Measurements from ENCODE around the gene SMARCAL1.

Gene SMARCAL1

DNA sequence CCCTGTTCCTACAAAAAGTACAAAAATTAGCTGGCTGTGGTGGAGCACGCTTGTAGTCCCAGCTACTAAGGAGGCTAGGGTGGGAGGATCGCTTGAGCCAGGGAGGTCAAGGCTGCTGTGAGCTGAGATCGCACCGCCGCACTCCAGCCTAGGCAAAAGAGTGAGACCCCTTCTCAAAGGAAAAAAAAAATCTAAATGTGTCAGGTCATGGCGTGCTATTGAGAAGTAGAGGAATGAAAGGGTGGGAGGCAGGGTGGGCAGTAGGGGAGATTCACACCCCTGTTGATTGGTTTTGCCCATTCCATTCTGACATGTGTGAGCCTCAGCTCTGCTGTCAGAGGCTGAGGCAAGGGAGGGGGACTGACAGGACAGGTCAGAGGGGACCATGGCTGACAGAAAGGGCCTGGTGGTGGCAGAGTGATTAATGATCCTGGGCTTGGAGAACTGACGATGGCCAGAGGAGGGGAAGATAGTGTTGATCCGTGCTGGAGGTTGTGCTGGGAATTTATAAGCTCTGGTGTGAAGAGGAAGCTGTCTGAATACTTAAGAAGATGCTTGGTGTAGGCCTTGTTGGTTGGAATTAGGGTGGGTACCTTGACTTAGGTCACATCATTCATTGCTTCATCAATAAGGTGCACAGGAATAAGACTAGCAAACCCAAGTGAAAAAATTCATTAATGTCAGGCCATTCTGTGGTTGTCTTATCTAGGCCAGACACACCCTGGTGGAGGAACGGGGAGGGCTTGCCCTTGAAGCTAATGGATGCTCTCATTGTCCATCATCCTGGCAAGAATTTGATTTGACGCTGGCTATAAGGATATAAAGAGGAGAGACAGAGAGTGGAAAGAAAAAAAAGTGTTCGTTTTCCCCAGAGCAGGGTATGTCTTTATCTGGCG lies 19.1 kb upstream of the SMARCAL1 start:
- DNase-seq: no peak

DNA sequence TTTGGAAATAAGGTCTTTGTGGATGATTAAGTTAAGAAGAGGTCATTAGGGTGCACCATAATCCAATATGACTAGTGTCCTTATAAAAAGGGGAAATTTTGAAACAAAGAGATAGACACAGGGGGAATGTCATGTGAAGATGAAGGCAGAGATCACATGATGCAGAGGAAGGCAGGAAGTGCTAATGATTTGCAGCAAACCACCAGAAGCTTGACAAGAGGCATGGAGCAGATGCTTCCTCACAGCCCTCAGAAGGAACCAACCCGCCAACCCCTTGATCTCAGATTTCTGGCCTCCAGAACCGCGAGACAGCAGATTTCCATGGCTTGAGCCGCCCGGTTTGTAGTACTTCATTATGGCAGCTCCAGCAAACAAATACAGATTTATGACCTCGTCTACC lies 17.4 kb upstream of the SMARCAL1 start:
- no peak for DNase-seq

DNA sequence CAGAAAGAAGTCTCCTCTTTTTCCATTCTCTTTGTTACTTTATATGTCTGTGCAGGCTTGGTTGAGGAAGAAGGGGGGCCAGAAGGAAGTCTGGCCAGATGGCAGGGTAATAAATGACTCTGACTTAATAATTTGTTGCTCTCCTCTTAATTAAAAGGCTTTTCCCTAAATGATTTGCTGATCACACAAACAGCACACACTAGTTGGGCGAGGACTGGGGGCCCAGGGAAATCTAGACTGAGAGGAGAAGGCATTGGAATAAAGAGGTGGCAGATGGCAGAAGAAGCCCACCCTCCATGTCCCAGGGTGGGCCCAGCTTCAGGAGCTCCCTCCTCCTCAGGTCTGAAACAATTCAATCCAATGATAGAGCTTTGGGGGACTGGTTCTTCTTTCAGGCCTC lies 12.7 kb upstream of the SMARCAL1 start:
- no peak for DNase-seq

DNA sequence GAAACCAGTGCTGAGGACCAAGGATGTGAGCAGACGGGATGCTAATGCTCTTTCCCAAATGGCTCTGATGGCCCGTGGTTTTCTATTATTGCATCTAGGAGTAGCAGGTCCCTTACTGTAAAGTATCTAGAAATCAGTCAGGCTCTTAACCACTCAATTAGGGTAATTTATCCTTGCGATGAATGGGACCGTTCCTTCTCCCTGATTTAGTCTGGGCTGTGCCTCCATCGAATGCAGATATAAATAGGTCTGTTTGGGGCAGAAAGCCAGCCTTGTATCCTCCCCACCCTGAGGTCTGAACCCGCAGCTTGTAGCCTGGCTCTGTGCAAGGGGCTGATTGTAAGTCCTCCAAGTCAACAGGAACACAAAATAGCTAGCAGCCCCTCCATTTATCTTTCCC lies 9.5 kb upstream of the SMARCAL1 start:
- no peak for DNase-seq

DNA sequence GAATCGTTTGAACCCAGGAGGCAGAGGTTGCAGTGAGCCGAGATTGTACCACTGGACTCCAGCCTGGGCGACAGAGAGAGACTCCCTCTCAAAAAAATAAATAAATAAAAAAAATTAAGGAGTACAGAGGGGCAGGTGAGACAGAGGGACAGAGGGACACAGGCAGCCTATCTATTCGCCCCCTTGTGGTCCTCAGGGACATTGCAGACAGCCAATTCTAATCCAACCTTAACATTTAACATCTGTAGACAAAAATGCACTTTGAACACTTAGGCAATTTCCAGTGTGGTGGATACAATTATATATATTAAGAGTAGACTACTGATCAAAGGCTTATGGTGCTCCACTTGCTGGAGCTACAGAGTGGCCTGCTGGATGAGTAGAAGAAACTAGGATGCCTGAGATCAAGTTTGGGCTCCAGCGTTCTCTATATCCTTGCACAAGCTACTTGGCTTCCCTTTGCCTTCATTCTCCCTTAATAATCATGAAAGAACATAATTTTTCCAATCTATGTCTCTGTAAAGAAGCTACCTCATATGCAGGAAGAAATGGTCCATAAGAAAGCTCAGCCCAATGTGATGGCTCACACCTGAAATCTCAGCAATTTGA lies 8.2 kb upstream of the SMARCAL1 start:
- peak in 2 of 14 donors; percentile 1 to 8 for DNase-seq

DNA sequence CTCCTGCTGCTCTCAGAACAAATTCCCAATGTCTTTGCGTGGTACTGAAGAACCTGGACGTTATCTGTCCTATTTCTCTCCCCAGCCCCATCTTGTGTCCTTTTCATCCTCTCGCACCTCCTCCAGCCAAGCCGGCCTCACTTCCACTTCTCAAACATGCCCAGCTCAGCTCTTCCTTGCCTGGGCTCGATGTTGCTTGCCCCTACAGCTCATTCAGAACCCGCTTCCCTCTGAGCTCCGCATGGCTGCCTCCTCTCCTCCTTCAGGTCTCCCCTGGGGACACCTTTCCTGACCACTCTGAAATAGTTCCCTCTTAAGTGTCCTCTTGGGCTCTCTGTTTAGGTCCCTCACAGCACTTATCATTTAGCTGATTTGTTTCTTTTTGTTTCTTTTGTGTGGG lies 6.7 kb upstream of the SMARCAL1 start:
- DNase-seq: no peak

DNA sequence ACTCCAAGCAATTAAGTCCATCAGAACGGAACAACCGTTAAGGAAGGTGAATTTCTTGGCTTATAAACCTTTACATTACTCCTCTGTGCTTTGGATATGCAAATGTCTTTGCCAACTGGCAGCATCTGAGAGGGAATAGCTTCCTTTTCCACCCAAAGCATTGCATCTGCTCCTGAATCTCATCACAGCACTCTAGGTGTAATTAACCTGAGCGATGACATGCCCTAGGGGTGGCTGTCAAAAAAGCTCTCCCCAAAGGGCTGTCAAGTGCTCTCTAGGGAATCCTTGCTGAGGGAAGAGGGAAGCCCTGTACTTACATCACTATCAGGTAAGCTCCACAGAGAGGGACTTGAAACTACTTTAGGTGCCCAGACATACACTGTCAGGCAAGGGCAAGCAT lies 5.5 kb upstream of the SMARCAL1 start:
- DNase-seq: no peak

DNA sequence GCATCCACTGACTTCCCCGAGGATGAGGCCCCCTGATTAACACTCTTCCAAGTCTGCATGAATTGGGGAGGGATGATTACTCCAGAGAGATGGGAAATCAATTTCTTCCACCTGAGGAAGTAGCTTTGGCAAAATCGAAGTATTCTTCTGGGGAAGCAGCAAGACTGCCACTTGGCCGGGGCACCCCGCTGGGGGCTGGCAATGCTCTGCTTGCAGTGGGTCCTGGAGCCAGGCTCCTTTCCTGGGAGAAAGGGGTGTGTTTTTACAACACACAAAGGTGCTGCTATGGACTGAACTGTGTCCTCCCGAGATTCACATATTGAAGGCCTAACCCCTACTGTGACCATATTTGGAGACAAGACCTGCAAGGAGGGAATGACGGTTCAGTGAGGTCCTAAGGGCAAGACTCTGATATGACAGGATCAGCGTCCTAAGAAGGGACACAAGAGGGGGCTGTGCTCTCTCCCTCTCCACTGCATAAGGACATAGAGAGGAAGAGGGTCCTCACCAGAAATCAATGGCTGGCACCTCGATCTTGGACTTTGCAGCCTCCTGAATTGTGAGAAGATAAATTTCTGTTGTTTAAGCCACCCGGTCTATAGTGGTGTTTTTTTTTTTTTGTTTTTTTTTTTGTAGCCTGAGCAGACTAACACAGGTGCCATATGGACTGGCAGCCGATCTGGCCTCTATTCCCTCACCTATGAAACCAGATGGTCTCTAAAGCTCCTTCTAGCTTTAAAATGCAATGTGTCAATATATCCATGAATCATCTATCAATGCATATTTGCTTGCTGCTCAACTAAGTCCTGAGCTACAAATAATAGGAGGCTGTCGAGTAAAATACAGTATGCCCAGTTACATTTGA lies 3.6 kb upstream of the SMARCAL1 start:
- DNase-seq: peak in 1 of 14 donors; percentile 58

DNA sequence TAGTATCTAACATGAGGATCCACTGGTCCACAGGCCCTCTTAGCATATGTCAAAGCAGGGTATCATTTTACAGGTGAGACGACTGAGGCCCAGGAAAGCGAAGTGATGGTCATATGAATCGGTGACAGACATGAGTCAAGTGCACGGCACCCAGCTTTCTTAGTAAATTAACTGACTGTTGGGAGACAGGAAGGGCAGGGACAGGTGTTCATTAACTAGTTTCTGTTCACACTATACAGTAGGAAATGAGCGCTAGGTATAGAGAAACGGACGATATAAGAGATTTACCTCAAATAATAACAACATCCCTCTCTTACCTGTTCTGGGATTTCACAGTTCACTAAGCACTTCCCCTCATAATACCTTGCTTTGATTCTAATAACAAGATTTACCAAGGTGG lies 1.7 kb upstream of the SMARCAL1 start:
- DNase-seq: no peak

DNA sequence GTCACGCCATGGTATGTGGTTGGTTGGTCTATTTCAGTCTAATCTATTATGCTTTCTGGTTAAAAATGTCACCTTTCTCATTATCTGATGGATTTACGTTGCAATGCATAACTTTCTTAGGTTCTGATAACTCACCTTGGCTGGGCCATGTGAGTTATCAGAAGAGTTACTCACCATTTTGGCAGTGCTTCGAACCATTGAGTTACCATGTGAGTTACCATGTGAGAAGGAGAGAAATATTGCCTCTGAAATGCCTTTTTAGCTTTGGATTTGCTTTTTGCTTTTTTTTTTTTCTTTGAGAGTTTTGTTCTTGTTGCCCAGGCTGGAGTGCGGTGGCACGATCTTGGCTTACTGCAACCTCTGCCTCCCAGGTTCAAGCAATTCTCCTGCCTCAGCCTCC lies 1.6 kb downstream of the SMARCAL1 start:
- DNase-seq: no peak

DNA sequence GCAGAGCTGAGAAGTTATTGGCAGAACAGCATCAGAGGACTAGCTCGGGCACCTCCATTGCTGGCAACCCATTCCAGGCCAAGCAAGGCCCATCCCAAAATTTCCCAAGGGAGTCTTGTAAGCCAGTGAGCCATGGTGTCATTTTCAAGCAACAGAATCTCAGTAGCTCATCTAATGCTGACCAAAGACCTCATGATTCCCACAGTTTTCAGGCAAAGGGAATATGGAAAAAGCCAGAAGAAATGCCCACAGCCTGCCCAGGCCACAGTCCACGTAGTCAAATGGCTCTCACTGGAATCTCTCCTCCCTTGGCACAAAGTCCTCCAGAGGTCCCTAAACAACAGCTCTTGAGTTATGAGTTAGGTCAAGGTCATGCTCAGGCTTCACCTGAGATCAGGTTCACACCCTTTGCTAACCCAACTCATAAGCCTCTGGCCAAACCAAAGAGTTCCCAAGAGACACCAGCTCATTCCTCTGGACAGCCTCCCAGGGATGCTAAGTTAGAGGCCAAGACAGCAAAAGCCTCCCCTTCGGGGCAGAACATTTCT lies 2.6 kb downstream of the SMARCAL1 start:
- DNase-seq: no peak

DNA sequence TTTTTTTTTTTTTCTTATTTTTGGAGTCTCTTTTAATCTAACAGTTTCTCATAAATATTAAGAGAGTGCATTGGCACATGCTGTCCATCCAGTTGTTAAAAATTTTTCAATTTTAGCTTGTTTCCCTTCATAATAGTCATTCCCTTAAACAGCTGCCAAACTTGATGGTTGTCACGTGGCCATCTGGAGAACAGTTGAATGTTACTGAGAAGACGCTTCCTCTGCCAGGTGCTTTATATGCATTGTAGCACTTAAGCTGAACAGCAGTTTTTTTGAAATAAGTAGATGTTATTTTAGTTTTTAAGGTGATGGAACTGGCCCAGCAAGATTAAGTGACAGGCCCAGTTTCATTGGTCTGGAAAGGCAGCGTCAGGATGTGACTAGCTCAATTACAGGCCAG lies 3.3 kb downstream of the SMARCAL1 start:
- no peak for DNase-seq

DNA sequence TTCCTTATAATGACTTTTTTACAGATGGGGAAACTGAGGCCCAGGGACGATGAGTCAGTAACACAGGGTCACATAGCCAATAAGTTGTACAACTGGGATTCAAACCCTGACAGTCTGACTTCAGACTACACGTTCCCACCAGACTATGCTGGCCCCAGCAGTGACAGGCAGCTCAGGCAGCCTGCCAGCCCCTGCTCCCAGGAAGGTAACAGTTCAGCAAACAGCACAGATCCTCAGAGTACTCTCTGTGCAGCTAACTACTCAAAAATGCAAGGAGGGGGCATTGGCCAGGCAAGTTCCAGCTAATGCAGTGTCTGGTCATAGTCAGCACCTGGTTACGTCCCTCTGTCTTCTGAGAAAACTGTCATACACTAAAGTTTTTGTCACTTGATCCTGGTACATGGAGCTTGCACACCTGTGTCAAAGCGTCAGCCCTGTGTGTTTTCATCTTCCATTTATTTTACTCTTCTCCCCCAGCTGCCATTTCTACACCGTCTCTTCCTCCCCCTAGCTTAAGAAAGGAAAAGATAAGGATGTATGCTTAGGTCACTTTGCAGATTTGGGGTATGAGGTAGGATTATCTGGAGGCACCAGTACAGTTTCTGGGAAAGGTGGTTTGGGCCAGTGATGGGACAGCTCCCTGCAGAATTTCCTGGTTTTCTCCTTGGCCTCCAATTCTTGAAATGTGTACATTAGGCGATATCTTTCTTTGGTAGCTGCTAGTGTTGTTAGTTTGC lies 4.5 kb downstream of the SMARCAL1 start:
- DNase-seq: no peak

DNA sequence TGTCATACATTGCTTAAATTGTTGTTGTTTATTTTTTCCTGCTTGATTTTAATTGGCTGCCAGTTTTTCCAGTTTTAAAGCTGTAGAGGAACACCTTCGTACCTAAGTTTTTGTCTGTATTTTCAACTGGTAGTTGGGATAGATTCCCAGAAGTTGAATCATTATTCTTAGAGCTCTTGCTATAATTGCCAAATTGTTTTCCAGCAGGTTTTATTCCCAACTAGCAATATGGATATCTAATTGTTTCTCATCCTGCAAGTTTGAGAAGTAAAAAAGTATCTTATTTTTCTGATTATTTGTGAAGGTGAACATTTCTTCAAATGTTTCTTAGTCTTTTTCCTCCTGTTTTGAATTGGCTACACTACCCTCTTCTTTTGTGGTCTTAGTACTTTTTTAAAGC lies 6.7 kb downstream of the SMARCAL1 start:
- DNase-seq: no peak

DNA sequence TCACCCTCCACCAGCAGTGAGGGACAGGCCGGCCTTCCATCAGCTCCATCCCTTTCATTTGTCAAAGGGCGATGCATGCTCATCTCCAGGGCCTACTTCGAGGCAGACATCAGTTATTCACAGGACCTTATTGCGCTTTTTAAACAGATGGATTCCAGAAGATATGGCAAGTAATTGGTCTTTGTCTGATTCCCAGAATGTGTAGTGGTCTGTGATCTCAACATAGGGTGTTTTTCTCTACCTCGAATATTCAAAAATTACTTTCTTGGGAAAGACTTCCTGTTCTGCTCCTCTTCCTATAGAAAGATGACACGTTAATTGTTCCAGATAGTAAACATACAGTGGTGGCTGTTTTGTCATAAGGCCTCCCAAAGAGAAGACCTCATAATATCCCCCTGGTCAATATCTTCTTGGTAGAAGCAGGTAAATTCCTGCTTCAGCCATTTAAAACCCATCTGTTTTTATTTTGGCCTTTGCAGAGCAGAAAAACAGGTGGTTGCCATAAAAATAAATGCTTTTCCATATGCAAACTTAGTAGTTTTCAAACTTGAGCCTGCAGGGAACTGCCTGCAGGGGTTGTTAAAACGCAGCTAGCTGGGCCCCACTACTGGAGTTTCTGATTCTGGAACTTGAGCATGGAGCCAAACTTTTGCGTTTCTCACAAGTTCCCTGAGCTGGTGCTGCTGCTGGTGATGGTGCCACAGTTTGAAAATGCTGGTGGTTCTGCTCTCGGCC lies 8.2 kb downstream of the SMARCAL1 start:
- DNase-seq: no peak

DNA sequence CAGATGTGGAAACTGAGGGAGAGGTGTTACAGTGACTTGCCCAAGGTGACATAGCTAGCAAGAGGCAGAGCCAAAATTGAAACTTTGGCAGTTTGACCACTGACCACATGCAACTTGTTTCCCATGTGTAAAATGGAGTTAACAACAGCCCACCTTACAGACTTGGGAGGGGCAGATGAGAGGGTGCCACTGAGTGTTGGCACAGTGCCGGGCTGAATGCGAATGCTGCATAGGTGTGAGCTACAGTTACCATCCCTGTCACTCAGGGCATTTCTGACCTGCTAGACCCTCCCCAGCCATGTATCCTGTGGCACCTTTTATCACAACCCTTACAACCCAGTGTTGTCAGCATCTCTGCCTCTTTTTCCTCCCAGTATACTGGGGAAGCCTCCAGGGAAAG lies 10.8 kb downstream of the SMARCAL1 start:
- DNase-seq: no peak

DNA sequence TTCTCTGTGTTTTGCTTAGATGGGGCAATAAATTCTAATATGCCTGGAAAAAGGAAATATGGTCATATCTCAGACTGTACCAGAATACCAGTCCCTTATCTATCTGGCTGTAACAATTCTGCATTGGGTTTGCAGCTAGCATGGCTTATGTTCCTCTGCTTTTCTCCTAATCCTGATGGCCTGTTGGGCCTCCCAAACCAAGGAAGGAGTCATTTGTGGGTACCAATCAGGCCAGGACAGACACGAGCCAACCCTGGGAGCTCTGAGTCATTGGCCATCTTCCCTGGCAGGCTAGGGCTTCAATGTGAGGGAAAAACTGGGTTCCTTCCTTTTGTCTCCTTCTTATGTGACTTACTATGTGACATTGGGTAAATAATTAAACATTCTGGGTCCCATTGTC lies 12.0 kb downstream of the SMARCAL1 start:
- DNase-seq: no peak

DNA sequence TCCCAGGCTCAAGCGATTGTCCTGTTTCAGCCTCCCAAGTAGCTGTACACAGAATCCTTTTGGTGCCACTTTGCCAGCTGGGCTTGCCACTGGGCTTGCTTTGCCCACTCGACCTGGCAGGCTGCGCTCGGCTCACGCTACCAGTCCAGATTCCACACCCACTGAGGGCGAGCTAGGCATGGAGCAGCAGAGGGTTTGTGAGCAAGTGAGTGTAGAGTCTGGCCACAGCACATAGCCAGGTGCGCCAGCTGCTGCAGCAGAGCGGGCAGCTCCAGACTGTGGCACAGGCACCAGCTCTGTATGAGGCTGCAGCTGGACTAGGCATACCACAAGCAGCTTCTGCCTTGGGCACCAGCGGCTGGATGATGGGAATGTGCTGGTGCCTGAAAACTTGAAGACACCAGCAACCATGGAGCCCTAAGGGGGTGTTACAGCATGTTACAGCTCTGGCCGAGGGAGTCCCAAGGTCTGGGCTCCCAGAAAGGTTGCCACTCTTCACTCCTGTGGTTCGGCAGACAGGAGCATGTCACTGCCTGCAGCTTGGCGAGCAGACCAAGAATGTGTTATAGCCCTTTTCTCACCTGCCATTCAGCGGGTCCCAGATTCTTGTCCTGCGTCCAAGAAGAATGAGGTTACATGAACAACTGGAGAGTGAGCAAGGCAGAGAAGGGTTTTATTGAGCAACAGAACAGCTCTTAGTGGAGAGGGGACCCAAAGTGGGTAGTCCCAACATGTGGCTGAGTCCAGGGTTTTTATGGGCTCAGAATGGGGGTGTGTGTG lies 12.9 kb downstream of the SMARCAL1 start:
- no peak for DNase-seq

DNA sequence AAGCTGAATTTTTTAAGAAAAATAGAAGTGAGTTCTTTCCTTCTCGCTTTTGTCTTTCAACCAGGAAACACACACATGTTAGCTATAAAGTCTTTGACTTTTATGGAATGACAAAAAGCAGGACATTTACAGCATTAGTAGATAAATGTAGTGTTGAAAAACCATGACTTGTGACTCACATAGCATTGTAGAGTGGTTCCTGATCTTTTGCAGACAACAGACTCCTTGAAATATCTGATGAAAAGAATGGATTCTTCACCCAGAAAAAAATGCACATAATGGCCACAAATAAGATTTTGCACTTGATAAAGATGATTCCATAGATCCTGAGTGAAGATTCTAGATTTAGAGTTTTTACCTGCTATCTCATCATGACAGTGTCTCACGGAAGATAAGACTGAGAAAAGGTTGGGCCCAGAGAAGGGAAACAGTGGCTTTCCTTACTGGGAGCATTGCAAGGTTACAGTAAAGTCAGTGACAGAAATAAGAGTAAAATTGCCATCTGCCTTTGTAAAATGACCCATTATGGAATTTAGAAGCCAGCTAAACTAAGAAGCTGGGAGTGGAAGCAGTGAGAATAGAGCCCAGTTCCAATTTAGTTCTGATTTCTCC lies 14.0 kb downstream of the SMARCAL1 start:
- DNase-seq: no peak

DNA sequence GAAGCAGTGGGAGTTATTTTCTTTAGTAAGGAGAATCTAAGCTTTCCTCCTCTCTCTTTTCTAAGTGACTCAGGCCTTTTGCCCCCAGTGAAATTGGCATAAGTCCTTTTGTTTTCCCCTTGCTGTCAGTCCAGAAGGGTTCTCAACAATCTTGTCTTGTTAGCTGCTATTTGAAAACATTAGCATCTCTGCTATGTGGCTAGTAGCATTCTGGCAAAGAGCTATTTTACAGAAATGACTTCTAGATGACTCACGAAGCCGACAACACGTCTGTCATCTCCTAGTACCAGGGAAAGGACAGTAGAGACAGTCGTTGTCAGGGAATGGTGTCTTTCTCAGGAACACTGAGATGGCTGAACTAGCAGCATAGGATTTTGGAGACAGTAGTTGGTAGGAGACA lies 14.7 kb downstream of the SMARCAL1 start:
- DNase-seq: no peak
